NCI-H2107 treated with DMSO at 0.1 percent for 48 hours (cell line): Measurements from ENCODE around the gene ST7L.

Experiments
- DNase-seq: peaks from one replicate; lab custom pipeline; 2025; ENCODE audit not compliant: unreplicated experiment; lab: John Stamatoyannopoulos, UW

ST7L gene

GRCh38 chr1:112548547-112548946, 70.4 kb downstream of the ST7L start:
- DNase-seq = no peak

GRCh38 chr1:112546076-112546475, 72.9 kb downstream of the ST7L start:
- no peak for DNase-seq

- DNase-seq = no peak
Measured at GRCh38 chr1:112544751-112545150, 74.2 kb downstream of the ST7L start.

GRCh38 chr1:112544011-112544688, 74.8 kb downstream of the ST7L start:
- DNase-seq = no peak

GRCh38 chr1:112542206-112542973, 76.6 kb downstream of the ST7L start:
- DNase-seq = no peak

GRCh38 chr1:112541299-112541698, 77.6 kb downstream of the ST7L start:
- no peak for DNase-seq

GRCh38 chr1:112540226-112540794, 78.6 kb downstream of the ST7L start:
- no peak for DNase-seq

GRCh38 chr1:112538883-112539282, 80.1 kb downstream of the ST7L start:
- no peak for DNase-seq

GRCh38 chr1:112537456-112537855, 81.5 kb downstream of the ST7L start:
- DNase-seq = no peak

- no peak for DNase-seq
Measured at GRCh38 chr1:112536561-112536960, 82.4 kb downstream of the ST7L start.

- DNase-seq = no peak
Measured at GRCh38 chr1:112533029-112533428, 85.9 kb downstream of the ST7L start.

GRCh38 chr1:112532064-112532463, 86.9 kb downstream of the ST7L start:
- no peak for DNase-seq

GRCh38 chr1:112530832-112531231, 88.1 kb downstream of the ST7L start:
- DNase-seq = no peak

GRCh38 chr1:112529301-112529700, 89.6 kb downstream of the ST7L start:
- DNase-seq = peak; percentile 82

GRCh38 chr1:112528076-112528475, 90.9 kb downstream of the ST7L start:
- DNase-seq = no peak

- DNase-seq = no peak
Measured at GRCh38 chr1:112527266-112528010, 91.5 kb downstream of the ST7L start.

- no peak for DNase-seq
Measured at GRCh38 chr1:112524986-112525385, 94.0 kb downstream of the ST7L start.

- no peak for DNase-seq
Measured at GRCh38 chr1:112524251-112524650, 94.7 kb downstream of the ST7L start.

- DNase-seq = no peak
Measured at GRCh38 chr1:112522621-112523020, 96.3 kb downstream of the ST7L start.

- no peak for DNase-seq
Measured at GRCh38 chr1:112520166-112520565, 98.8 kb downstream of the ST7L start.

- DNase-seq = no peak
Measured at GRCh38 chr1:112518186-112518585, 100.8 kb downstream of the ST7L start.

- no peak for DNase-seq
Measured at GRCh38 chr1:112517646-112518045, 101.3 kb downstream of the ST7L start.
